Gastrocnemius medialis (tissue), 4 donors: ENCODE data around the gene RXRB. TPM values are rescaled to one million over a fixed set of nuclear protein-coding genes. Genes with fewer than 3 reads are reported as not detected.
"Not testable (repeated sequence)": the region's sequence is repeated elsewhere in the genome, so short reads cannot be mapped to it uniquely, and the experiment has no call there.

ENCODE experiments used
- ATAC-seq, 2 donors: fragments of 150-250 bp; one replicate each; pipeline ENCODE4 v1.9.1; 2016
- DNase-seq, 2 donors: peaks; one replicate each; pipeline ENCODE4 v3.0.0-alpha.2; 2019
- H3K27ac ChIP-seq, 4 donors: fragments of 200-600 bp; sonication (generic); 1 replicate in 1 of 4; 2 replicates in 3 of 4; pipeline ENCODE4 v1.5.1; 2016 to 2018; ENCODE audit warnings: mild to moderate bottlenecking in 2 of 4, moderate library complexity in 1 of 4
- H3K27me3 ChIP-seq, 3 donors: fragments of 200-600 bp; sonication (generic) in 2 of 3; 1 replicate in 1 of 3; 2 replicates in 2 of 3; pipeline versions ENCODE4 v1.5.1 to v1.6.0; 2016 to 2019; ENCODE audit warnings: mild to moderate bottlenecking in 1 of 3, moderate library complexity in 1 of 3
- H3K36me3 ChIP-seq, 2 donors: fragments of 200-600 bp; sonication (generic) in 1 of 2; one replicate each; pipeline ENCODE4 v1.5.1; 2017 to 2018
- H3K4me1 ChIP-seq, 2 donors: fragments of 200-600 bp; sonication (generic) in 1 of 2; one replicate each; pipeline ENCODE4 v1.5.1; 2016 to 2017; ENCODE audit warnings: mild to moderate bottlenecking in 2 of 2
- H3K4me3 ChIP-seq, 4 donors: fragments of 200-600 bp; sonication (generic) in 3 of 4; 1 replicate in 1 of 4; 2 replicates in 3 of 4; pipeline ENCODE4 v1.5.1; 2016 to 2019; ENCODE audit warnings: mild to moderate bottlenecking in 2 of 4
- H3K9me3 ChIP-seq, 3 donors: fragments of 200-600 bp; sonication (generic) in 2 of 3; 1 replicate in 1 of 3; 2 replicates in 2 of 3; pipeline ENCODE4 v1.5.1; 2016 to 2019
- POLR2A ChIP-seq, 2 donors: fragments of 450-650 bp; IDR thresholded peaks; one replicate each; pipeline ENCODE4 v1.6.1; 2017; ENCODE audit warnings: antibody characterized with exemption in 2 of 2, mild to moderate bottlenecking in 2 of 2, moderate library complexity in 2 of 2
- in situ Hi-C, 4 donors: fragments of 200-750 bp; cut with MboI; loops; one replicate each; pipeline versions ENCODE4 v1.15.0 to v1.8.0; 2017; ENCODE audit warnings: low sequenced_read_pairs in 4 of 4
- intact Hi-C: fragments of 100-400 bp; cut with DNase I; formaldehyde crosslinking; loops from one replicate; pipeline ENCODE4 v1.15.1; 2023; ENCODE audit warnings: low total_unique reads
- total RNA-seq, 4 donors: library from RNA; depleted of rRNA; stranded (reverse); fragments of >200 nt; gene quantifications; one replicate each; pipeline versions ENCODE4 v1.1.0 to v1.2.3, GENCODE V29; 2016
- TF ChIP-seq, protein P1 (sequence below), 5 experiments: fragments of 450-650 bp in 3 of 5; fragments of 200-600 bp in 2 of 5; sonication (generic) in 2 of 5; IDR thresholded peaks in 4 of 5; conservative IDR thresholded peaks in 1 of 5; 1 replicate in 4 of 5; 2 replicates in 1 of 5; pipeline ENCODE4 v1.5.1; 2016 to 2019; ENCODE audit warnings: antibody characterized with exemption in 5 of 5, mild to moderate bottlenecking in 3 of 5, moderate library complexity in 3 of 5

RXRB gene
- total RNA-seq, 4 donors from 2014 or later = 20.8 to 38.4 (median 24.6) TPM

DNA sequence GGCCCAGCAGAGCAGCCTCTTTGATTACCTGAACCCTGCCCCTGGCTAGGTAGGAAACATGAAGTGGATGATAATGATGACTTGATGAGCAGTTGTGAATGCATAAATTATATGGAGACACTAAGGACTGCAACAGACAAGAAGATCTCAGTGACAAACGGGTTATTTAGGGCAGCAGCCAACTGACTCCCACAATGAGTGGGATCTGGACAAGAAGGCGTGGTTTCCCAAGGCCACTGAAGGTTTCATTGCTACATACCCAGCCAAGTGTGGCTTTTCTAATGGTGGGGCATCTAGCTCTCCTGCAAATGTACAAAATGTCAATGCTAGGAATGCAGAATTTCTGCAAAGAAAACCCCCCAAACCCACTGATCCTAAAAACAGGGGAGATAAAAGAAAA is 37.3 kb upstream of the RXRB start:
- DNase-seq (no peak), ATAC-seq (no peak)
- Histone ChIP-seq H3K27me3 (peaks cover 0 to 7% (median 5%) of the 10 kb centered on the region in 3 donors), H3K36me3 (no peaks in the 10 kb centered on the region), H3K27ac (no peak overlapping the region), H3K4me3 (no peak overlapping the region), H3K9me3 (no peaks in the 10 kb centered on the region), H3K4me1 (no peaks in the 10 kb centered on the region)
- in situ Hi-C loops (no loop called here), intact Hi-C loops (no loop called here)
- TF ChIP-seq, protein P1, sequence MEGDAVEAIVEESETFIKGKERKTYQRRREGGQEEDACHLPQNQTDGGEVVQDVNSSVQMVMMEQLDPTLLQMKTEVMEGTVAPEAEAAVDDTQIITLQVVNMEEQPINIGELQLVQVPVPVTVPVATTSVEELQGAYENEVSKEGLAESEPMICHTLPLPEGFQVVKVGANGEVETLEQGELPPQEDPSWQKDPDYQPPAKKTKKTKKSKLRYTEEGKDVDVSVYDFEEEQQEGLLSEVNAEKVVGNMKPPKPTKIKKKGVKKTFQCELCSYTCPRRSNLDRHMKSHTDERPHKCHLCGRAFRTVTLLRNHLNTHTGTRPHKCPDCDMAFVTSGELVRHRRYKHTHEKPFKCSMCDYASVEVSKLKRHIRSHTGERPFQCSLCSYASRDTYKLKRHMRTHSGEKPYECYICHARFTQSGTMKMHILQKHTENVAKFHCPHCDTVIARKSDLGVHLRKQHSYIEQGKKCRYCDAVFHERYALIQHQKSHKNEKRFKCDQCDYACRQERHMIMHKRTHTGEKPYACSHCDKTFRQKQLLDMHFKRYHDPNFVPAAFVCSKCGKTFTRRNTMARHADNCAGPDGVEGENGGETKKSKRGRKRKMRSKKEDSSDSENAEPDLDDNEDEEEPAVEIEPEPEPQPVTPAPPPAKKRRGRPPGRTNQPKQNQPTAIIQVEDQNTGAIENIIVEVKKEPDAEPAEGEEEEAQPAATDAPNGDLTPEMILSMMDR (IDR thresholded peaks at IDR 0.05 in 4 of 5, conservative IDR thresholded peaks at IDR 0.05 in 1 of 5) = no peak

DNA sequence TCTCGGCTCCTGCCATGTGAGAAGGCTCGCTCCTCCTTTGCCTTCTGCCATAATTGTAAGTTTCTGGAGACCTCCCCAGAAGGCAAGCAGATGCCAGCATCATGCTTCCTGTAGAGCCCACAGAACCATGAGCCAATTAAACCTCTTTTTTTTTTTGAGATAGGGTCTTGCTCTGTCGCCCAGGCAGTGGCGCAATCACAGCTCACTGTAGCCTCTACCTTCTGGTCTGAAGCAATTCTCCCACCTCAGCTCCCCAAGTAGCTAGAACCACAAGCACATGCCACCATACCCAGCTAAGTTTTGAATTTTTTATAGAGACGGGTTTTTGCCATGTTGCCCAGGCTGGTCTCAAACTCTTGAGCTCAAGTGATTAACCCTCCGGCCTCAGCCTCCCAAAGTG is 36.4 kb upstream of the RXRB start:
- TF ChIP-seq POLR2A (IDR thresholded peaks at IDR 0.05) = no peak
- TF ChIP-seq, protein P1 (IDR thresholded peaks at IDR 0.05 in 4 of 5, conservative IDR thresholded peaks at IDR 0.05 in 1 of 5) = no peak
- H3K27ac ChIP-seq = no peak overlapping the region
- H3K36me3 ChIP-seq = no peaks in the 10 kb centered on the region
- in situ Hi-C loops (no loop called here), intact Hi-C loops (no loop called here)
- H3K4me3 ChIP-seq = no peak overlapping the region
- H3K27me3 ChIP-seq = peaks cover 0 to 7% (median 5%) of the 10 kb centered on the region in 3 donors
- ATAC-seq (no peak), DNase-seq (no peak)
- no peaks in the 10 kb centered on the region for H3K9me3 ChIP-seq
- H3K4me1 ChIP-seq = no peaks in the 10 kb centered on the region

DNA sequence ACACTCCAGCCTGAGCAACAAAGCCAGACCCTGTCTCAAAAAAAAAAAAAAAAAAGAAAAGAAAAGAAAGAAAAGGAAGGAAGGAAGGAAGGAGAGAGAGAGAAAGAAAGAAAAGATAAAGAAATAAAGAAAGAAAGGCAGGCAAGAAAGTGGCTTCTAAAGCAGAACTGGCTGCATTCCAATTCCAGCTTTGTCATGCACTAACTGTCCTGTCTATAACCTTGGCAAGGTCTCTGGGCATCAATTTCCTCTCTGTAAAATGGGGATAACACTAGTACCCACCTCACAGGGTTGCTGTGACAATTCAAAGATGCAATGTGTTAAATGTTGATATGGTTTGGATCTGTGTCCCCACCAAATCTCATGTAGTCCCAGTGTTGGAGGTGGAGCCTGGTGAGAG is 35.9 kb upstream of the RXRB start:
- no peak overlapping the region for H3K27ac ChIP-seq
- DNase-seq (no peak), ATAC-seq (no peak)
- H3K4me1 ChIP-seq = no peaks in the 10 kb centered on the region
- H3K36me3 ChIP-seq = no peaks in the 10 kb centered on the region
- in situ Hi-C loops (no loop called here), intact Hi-C loops (no loop called here)
- H3K9me3 ChIP-seq = no peaks in the 10 kb centered on the region
- peaks cover 0 to 7% (median 5%) of the 10 kb centered on the region in 3 donors for H3K27me3 ChIP-seq
- TF ChIP-seq, protein P1 (IDR thresholded peaks at IDR 0.05 in 4 of 5, conservative IDR thresholded peaks at IDR 0.05 in 1 of 5) = no peak
- no peak for TF ChIP-seq POLR2A (IDR thresholded peaks at IDR 0.05)
- H3K4me3 ChIP-seq = no peak overlapping the region

DNA sequence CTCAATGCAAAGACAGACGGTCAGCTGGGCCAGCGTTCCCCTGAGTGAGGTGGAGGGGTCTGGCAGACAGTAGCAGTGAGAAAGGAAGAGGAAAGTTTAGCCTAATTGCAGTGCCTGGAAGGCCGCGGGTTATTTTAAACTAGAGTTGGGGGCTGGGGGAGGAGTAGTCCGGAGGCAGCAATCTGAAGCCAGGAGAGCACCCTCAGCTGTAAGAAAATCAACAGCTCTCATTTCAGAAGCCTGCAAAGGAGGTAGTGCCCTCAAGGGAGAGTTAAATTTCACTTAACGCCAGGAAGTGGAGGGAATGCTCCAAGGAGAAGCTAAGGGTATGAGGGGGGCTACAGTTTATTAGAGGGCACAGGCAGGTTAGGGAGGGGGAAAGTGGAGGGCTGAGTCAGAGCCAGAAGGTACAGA is 34.8 kb upstream of the RXRB start:
- no peak overlapping the region for H3K4me3 ChIP-seq
- DNase-seq (no peak), ATAC-seq (no peak)
- H3K27me3 ChIP-seq = peaks cover 0 to 5% (median 5%) of the 10 kb centered on the region in 3 donors
- no peaks in the 10 kb centered on the region for H3K36me3 ChIP-seq
- no peak overlapping the region for H3K27ac ChIP-seq
- intact Hi-C loops (no loop called here), in situ Hi-C loops (no loop called here)
- H3K4me1 ChIP-seq = no peaks in the 10 kb centered on the region
- H3K9me3 ChIP-seq = no peaks in the 10 kb centered on the region
- TF ChIP-seq, protein P1 (IDR thresholded peaks at IDR 0.05 in 4 of 5, conservative IDR thresholded peaks at IDR 0.05 in 1 of 5) = no peak
- no peak for TF ChIP-seq POLR2A (IDR thresholded peaks at IDR 0.05)

DNA sequence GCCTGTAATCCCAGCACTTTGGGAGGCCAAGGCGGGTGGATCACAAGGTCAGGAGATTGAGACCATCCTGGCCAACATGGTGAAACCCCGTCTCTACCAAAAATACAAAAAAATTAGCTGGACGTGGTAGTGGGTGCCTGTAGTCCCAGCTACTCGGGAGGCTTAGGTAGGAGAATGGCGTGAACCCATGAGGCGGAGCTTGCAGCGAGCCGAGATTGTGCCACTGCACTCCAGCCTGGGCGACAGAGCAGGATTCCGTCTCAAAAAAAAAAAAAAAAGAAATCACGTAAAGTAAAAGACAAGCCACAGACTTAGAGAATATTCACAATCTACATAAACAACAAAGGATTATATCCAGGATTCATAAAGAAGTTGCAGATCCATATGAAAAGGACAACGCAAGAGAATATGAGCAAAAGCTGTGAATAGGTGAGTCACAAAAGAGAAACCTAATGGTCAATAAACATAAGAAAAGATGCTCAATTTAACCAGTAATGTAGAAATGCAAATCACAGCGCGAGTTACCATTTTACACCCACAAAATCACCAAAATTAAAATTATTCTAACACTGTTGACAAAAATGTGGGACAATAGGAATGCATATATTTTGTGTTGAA is 26.1 kb upstream of the RXRB start:
- H3K27ac ChIP-seq, DNase-seq, H3K4me1 ChIP-seq, H3K36me3 ChIP-seq, H3K27me3 ChIP-seq, H3K4me3 ChIP-seq, H3K9me3 ChIP-seq, ATAC-seq, in situ Hi-C loops, intact Hi-C loops: not testable (repeated sequence)
